DMS53 (cell line): ENCODE data around the gene ZSCAN26.
"Not testable (repeated sequence)": the region's sequence is repeated elsewhere in the genome, so short reads cannot be mapped to it uniquely, and the experiment has no call there.

Experiments
- DNase-seq: peaks from one replicate; lab custom pipeline; 2025; lab: John Stamatoyannopoulos, UW

The ZSCAN26 gene

GRCh38 chr6:28257042-28257441, 9.9 kb upstream of the ZSCAN26 start:
- DNase-seq = no peak

DNA sequence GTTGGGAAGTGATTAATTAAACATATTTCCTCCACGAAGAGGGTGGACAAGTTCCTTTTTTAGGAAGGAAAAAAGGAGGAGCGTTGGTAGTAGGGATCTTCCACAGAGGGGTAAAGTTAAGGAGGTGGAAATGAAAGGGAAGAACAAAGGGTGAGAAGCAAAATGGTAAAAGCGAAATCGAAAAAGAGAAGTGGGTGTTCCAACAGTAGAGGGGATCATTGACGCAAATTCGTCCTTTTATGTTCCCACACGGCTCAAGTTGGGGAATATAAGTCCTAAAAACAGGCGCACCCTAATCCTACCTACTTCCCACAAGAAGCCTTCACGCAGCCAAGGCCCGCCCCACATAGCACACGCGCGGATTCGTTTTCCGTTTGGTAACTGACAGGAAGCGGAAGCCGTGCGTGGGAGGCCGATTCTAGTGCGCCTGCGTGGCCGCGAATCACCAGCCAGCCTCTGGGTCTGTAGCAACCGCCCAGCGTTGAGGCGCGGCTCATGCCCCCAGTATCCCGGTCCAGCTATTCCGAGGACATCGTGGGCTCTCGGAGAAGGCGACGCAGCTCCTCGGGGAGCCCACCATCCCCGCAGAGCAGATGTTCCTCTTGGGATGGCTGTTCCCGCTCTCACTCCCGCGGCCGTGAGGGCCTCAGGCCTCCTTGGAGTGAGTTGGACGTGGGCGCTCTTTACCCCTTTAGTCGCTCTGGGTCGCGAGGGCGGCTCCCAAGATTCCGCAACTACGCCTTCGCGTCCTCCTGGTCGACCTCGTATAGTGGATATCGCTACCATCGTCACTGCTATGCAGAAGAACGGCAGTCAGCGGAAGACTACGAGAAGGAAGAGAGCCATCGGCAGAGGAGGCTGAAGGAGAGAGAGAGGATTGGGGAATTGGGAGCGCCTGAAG, 7.8 kb upstream of the ZSCAN26 start, which contains the start of gene NKAPL:
Gene NKAPL, plus strand, starts transcription at position 421 of the 901 bp plus-strand sequence. Its CDS starts 75 bp downstream, at position 496.
- DNase-seq = no peak

GRCh38 chr6:28263922-28264321, 3.0 kb upstream of the ZSCAN26 start:
- peak; percentile 5 for DNase-seq

- no peak for DNase-seq
These were observed 2.0 kb upstream of the ZSCAN26 start for GRCh38 chr6:28264834-28265401.

DNA sequence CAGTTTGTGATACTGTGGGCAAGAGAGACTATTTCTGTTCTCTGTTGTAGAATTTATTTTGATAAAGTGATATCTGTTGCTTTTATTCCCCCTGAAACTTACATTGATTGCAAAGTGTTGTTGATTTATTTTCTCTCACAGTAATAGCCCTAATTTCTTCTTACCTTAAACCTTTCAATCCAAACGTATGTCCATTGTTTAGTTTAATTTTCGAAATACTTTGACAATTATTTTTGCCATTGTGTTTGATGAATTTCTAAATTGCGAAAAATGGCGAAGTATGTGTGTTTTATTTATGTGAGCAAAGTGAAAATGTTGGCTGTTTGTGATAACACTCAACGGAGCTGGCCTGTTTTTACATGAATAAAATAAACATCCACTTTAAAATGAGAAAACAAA, 381 bp upstream of the ZSCAN26 start:
- DNase-seq = no peak

DNA sequence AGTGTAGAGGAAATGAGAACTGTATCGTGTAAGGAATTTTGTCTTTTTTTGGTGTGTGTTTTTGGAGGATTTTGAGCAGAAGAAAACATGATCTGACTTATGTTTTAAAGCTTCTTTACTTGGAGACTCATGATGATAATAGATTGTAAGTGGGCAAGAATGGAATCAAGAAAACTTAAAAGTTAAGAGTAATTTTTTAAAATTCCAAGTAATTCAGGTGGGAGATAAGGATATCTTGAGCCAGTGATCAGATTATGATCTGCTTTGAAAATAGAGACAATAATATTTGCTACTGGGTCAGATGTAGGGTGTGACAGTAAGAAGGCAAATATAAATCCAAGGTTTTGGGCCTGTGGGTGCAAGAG, 734 bp downstream of the ZSCAN26 start:
- no peak for DNase-seq

GRCh38 chr6:28269492-28269891, 2.5 kb downstream of the ZSCAN26 start:
- peak; percentile 50 for DNase-seq

GRCh38 chr6:28274888-28275287, 7.9 kb downstream of the ZSCAN26 start:
- no peak for DNase-seq

GRCh38 chr6:28277746-28278145, 10.8 kb downstream of the ZSCAN26 start:
- no peak for DNase-seq

DNA sequence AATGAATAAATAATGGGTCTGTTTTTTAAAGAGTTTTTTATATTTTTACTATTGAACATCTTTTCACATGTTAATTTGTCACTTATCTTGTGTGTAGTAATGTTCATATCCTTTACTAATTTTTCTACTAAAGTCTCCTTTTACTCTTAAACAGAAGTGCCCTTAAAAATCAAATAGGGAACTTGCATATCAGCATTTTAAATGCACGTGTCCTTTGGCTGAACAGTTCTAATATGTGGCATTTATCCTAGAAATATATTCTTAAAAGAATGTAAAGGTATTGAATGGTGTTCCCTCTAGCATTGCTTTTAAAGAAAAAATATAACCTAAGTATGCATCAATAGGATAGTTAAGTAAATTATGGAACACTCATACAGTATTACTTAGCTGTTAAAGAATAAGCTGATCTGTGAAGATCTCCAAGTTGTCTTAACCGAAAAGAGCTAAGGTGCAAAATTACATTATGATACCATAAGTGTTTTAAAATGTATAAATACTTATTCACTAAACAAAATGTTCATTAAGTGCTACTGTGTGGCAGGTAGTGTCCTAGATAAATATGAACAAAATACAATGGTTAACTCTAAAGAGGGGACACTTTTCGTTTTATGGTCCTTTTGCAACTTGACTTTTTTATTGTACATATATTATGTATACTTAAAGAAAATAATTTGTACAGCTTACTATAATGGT, 13.8 kb downstream of the ZSCAN26 start:
- DNase-seq = no peak

- DNase-seq = peak; percentile 89
These were observed 14.5 kb downstream of the ZSCAN26 start, which contains the start of gene PGBD1 for GRCh38 chr6:28281288-28282064. TSS of gene PGBD1 (plus strand) at chr6:28281572. CDS start at chr6:28283814, 2,242 bp downstream.

DNA sequence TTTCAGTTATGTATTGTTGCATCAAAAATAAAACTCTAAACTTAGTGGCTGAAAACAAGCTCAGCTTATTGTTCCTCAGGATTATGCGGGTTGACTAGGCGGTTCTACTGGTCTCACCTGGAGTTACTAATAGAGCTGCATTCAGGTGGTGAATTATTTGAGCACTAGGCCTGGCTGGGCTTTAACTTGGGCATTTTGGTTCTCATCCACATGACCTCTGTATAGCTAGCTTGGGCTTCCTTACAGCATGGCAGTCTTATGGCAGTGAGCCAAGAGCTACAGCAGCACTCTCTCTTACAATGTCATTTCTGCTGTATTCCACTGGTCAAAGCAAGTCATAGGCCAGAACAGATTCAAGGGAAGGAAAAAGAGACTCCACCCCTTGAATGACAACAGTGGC, 16.0 kb downstream of the ZSCAN26 start:
- peak; percentile 16 for DNase-seq

GRCh38 chr6:28291573-28291972, 24.6 kb downstream of the ZSCAN26 start:
- DNase-seq = no peak

DNA sequence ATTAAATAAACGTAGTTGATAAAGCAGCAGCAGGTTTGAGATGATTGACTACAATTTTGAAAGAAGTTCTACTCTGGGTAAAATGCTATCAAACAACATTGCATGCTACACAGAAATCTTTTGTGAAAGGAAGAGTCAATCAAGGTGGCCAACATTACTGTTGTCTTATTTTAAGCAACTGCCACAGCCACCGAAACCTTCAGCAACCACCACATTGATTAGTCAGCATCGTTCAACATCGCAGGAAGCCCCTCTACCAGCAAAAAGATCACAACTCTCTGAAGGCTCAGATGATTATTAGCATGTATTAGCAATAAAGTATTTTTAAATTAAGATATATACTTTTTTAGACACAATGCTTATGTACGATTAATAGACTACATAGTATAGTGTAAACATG, 28.4 kb downstream of the ZSCAN26 start:
- no peak for DNase-seq

- no peak for DNase-seq
These were observed 29.6 kb downstream of the ZSCAN26 start for GRCh38 chr6:28296520-28297060.

GRCh38 chr6:28303570-28303969, 36.6 kb downstream of the ZSCAN26 start:
- no peak for DNase-seq

DNA sequence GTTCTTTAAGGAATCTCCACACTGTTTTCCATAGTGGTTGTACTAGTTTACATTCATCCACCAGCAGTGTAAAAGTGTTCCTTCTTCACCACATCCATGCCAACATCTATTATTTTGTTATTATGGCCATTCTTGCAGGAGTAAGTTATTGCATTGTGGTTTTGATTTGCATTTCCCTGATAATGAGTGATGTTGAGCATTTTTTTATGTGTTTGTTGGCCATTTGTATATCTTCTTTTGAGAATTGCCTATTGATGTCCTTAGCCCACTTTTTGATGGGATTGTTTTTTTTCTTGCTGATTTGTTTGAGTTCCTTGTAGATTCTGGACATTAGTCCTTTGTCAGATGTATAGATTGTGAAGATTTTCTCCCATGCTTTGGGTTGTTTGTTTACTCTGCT, 39.4 kb downstream of the ZSCAN26 start:
- not testable (repeated sequence) for DNase-seq

DNA sequence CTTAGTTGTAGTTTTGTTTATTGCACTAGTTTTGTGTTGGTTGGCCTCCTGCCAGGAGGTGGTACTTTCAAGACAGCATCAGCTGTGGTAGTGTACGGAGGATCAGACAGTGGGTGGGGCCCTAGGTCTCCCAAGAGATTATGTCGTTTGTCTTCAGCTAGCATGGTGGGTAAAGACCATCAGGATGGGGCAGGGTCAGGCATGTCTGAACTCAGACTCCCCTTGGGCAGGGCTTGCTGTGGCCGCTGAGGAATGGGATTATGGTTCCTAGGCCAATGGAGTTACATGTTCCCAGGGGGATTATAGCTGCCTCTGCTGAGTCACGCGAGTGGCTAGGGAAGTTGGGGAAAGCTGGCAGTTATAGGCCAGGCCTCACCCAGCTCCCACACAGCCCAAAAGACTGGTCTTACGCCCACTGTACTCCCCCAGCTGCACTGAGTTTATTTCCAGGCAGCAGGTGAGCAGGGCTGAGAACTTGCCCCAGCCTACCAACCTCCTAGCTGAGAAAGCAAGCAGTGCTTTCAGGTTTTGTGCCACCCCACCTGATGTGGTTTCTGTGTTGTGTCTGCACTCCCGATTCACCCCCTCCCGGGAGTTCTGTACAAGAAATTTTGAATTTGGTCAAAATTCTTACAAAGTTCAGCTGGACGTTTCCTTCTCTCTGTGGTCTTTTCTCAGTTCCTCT, 44.3 kb downstream of the ZSCAN26 start:
- DNase-seq = no peak

DNA sequence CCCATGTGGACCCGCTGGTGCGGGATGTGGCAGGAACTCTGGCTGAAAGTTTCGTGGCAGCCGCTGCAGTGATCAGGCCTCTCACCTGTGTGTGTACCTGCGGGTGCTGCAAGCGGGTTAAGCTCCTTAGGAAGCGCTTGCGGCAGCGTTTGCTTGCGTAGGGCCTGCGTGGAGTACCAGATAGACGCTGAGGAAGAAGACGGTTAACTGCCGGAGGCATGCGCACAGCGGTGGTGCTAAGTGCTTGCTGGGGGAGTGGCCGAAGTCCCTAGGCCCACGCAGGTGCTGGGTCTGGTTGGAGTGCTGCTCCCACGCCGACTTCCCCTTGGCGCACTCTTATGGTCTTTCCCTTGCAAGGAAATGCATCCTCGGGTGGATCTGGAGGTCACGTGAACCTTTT, 46.0 kb downstream of the ZSCAN26 start:
- DNase-seq = no peak

DNA sequence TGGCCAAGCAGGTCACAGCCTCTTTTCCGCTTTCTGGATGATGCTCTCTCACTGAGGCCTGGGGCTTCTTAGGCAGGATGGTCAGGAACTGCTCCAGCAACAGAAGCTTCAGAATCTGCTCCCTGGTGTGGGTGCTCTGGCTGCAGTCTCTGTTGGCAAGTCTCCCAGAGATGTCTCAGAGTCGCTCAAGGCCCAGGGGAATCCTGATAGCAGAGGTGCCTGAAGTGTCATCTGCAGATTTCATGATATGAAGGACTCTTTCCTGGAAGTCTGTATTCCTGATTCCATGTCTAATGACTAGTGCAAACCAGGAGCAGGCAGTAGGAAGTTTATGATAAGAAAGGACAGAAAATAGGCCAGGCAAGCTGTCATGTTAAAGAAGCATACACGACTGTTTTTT, 48.7 kb downstream of the ZSCAN26 start:
- no peak for DNase-seq

- not testable (repeated sequence) for DNase-seq
These were observed 50.9 kb downstream of the ZSCAN26 start for GRCh38 chr6:28317866-28318265.
